Stimulated activated CD8-positive, alpha-beta memory T cell treated with anti-CD3 and anti-CD28 coated beads, Interleukin-7, amount 100 ng/mL, for 48 hours (primary cell): ENCODE results near the gene RET.

Experiments
- DNase-seq, 2 donors: peaks; one replicate each; pipeline ENCODE4 v3.0.0-alpha.2; 2020; ENCODE audit warnings: low read depth in 1 of 2; ENCODE audit errors: extremely low read depth in 1 of 2

The RET gene

GRCh38 chr10:43118631-43119415, 42.0 kb downstream of the RET start:
- no peak for DNase-seq

- no peak for DNase-seq
These were observed 42.7 kb downstream of the RET start for GRCh38 chr10:43119416-43120115.

DNA sequence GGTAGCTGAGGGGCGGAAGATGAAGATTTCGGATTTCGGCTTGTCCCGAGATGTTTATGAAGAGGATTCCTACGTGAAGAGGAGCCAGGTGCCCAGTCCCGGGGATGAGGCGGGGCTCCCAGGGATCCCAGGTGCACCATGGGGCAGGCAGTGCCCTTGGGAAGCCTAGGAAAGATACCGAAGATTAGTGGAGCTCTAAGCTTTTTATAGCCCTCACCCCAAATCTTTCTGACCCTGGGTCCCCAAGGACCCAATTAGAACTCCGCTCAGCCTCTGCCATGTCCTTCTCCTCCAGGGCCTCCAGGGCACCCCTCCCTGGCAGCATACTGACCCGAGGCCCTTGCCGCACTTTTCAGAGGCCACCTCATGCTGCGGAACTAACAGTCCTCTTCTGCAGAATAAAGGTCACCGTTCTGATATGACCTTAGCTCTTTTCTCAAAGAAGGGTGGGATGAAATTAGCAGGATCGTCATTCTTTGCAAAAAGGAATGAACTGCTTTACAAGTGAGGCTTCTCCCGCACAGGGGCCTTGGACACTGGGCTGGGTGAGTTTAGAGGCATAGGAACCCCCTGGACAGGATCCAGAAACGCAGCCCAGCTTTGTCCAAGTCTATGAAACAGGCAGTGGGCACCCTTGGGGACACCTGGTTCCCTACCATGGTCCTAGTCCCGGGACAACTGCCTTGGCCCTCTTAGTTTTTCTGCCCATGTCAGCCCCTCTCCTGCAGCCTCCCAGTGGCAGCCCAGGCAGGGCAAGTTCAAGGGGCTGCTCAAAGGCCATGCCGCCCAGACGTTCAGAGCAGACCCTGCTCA, 43.5 kb downstream of the RET start:
- DNase-seq, result no peak

GRCh38 chr10:43120929-43121314, 44.1 kb downstream of the RET start:
- DNase-seq, result peak; percentile 60 to 75

DNA sequence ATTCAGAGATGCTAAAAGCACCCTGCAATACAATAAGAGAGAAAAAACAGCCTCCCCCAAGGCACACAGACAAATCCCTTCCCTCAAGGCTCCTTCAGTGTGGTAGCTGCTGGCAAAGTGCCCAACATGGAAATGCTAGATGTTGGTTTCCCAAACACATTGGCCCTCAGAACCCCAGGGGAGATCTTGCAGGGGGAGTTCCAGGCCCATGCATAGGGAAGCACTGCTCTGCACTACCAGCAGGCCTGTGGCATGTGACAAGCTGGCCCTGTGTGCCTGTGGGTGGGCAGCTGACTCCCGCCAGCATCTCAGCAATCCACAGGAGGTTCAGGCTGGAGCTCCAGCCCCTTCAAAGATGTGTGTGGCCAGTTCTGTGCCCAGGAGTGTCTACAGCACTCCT, 44.6 kb downstream of the RET start:
- DNase-seq, result no peak

GRCh38 chr10:43122096-43122495, 45.2 kb downstream of the RET start:
- DNase-seq, result no peak

GRCh38 chr10:43122826-43123225, 46.0 kb downstream of the RET start:
- no peak for DNase-seq

GRCh38 chr10:43123361-43124093, 46.7 kb downstream of the RET start:
- no peak for DNase-seq

- DNase-seq, result no peak
These were observed 47.2 kb downstream of the RET start for GRCh38 chr10:43124094-43124521.

DNA sequence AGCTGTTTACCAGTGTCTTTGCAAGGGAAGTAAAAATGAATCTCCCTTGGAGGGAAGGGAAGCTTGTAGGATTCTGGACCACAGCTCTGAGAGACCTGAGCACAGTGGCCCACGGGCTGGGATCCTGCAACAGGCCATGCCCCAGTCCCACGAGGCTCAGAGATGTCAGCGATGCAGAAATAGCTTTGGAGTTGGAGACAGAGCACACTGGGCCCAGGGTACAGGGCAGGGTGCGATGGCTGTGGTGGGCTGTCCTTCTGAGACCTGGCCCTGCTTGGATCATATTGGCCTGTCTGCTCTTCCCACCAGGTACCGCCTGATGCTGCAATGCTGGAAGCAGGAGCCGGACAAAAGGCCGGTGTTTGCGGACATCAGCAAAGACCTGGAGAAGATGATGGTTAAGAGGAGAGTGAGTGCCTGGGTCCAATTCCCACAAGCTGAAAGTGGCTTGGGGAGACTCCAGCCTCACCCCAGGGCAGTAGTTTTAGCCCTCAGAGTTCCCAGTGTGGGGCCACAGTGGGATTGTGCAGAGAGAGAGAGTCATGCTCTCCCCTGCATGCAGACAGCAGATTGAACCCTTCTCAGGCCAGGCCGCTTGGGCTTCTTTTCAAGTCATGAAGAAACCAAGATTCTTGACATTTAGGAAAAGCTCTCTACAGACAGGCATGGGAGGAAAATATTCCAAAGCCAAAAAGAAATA, 47.9 kb downstream of the RET start:
- DNase-seq, result no peak

DNA sequence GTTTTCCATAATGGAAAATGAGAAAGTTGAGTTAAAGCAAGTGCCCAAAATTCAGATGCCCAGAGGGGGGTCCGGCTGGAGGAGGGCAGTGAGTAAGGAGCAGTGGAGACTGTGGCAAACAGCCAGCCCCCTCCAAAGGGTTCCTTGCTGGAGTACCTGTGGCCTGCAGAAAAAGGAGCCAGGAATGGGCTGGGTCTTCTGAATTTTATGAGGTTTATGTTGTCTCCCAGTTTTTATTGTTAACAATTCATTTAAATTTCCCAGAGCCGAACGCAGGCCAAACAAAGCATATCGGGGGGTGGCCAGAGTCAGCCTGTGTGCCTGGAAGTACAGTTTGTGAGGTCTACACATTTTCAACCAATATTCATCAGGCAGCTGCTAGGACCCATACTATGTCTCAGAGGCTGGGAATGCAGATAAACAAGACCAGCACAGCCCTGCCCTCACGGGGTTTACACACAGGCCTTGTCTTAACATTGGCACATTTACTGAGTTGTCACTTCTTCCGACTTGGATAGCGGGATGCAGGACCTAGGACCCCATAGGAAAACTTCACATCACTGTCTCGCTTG, 48.5 kb downstream of the RET start:
- DNase-seq, result no peak

- no peak for DNase-seq
These were observed 49.2 kb downstream of the RET start for GRCh38 chr10:43125881-43126731.

DNA sequence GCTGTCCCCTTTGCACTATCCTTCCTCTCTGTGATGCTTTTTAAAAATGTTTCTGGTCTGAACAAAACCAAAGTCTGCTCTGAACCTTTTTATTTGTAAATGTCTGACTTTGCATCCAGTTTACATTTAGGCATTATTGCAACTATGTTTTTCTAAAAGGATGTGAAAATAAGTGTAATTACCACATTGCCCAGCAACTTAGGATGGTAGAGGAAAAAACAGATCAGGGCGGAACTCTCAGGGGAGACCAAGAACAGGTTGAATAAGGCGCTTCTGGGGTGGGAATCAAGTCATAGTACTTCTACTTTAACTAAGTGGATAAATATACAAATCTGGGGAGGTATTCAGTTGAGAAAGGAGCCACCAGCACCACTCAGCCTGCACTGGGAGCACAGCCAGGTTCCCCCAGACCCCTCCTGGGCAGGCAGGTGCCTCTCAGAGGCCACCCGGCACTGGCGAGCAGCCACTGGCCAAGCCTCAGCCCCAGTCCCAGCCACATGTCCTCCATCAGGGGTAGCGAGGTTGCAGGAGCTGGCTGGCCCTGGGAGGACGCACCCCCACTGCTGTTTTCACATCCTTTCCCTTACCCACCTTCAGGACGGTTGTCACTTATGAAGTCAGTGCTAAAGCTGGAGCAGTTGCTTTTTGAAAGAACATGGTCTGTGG, 50.0 kb downstream of the RET start:
- DNase-seq, result no peak

DNA sequence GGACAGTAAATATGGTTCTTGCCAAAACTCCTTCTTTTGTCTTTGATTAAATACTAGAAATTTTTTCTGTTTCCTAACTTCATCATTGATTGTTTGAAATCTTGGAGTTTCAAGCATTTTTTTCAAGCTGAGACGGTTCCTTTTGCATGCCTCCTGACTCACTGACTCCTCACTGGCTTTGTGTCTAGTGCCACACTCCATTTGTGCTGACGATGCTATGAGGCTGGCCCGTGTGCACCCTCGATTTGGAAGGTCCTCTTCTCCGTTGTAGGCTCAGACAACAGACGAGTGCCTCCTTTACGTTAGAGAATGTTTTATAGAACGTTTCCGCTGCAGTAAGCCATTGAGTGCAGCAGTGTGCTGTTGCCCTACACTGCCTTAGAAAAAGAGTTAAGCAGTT, 50.6 kb downstream of the RET start:
- DNase-seq, result no peak

DNA sequence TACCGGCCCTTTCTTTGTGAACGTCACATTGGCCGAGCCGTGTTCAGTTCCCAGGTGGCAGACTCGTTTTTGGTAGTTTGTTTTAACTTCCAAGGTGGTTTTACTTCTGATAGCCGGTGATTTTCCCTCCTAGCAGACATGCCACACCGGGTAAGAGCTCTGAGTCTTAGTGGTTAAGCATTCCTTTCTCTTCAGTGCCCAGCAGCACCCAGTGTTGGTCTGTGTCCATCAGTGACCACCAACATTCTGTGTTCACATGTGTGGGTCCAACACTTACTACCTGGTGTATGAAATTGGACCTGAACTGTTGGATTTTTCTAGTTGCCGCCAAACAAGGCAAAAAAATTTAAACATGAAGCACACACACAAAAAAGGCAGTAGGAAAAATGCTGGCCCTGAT, 51.5 kb downstream of the RET start:
- DNase-seq, result no peak

- peak in 1 of 2 donors; percentile 38 for DNase-seq
These were observed 52.3 kb downstream of the RET start for GRCh38 chr10:43128958-43129706.

DNA sequence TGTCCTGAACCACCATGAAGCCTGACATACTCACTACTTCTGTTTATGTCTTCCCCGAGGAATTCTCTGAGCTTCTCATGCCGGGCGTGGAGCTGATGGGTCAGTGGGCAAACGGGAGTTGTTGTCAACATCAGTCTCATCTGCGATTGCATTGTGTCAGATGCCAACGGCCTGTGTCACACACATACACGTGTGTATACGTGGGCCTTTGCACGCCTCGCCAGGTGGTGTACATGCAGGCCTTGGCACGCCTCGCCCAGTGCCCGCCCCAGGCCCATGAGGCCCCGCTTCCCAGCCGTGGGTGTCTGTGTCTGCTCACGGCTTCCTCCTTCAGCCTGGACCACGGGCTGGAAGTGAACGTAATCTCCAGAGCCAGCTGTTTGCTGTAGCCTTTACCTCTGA, 53.9 kb downstream of the RET start:
- DNase-seq, result no peak

DNA sequence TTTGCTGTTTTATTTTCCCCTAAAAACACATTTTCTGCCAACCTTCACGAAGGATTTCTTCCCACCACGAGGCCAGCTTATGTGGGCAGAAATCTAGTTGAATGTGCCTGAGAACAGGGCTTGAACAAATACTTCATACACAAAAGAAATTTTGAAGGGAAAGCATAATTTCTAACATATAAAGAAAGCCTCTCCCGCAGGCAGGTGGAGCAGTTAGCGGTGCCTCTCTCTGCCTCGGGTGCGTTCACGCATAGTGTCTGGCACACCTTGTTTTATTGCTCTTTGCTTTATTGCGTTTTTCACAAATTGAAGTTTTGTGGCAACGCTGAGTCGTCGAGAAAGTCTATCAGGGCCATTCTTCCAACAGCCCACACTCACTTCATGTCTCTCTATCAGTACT, 54.4 kb downstream of the RET start:
- DNase-seq, result no peak
